SK-N-SH (cell line): ENCODE results near the gene ATP7B. TPM values are rescaled to one million over a fixed set of nuclear protein-coding genes. Genes with fewer than 3 reads are reported as not detected.

Experiments used
- CTCF ChIA-PET: fragments of 300-600, 350-600 bp; formaldehyde crosslinking; extraction: SDS; loops from one replicate; lab custom pipeline; 2021; lab: Yijun Ruan, JAX
- POLR2A ChIA-PET: fragments of 350-600 bp; sonication (Branson Sonifier 250); formaldehyde crosslinking; extraction: SDS; loops from one replicate; lab custom pipeline; 2020; ENCODE audit warnings: antibody characterized with exemption, inconsistent platforms; lab: Yijun Ruan, JAX
- DNase-seq: peaks from one replicate; pipeline ENCODE4 v3.0.0; 2012
- H2AFZ ChIP-seq: fragments of 200-600 bp; sonication (generic); 2 replicates; pipeline ENCODE4 v1.8.1; 2016; ENCODE audit warnings: antibody characterized with exemption, mild to moderate bottlenecking, low read depth
- H3F3A ChIP-seq: fragments of 200-600 bp; sonication (generic); replicated peaks from 2 replicates; pipeline ENCODE3; 2016; ENCODE audit warnings: antibody characterized with exemption, mild to moderate bottlenecking; ENCODE audit not compliant: insufficient read depth
- H3K27ac ChIP-seq, 2 experiments: fragments of 200-500 bp in 1 of 2; fragments of 200-600 bp in 1 of 2; sonication (Bioruptor generic) in 1 of 2; sonication (generic), shearing (Covaris generic) in 1 of 2; 2 replicates each; pipeline versions ENCODE4 v1.5.1 to v1.6.1; 2014 to 2016; ENCODE audit warnings: low read depth in 2 of 2, inconsistent platforms in 1 of 2, low read length in 1 of 2, mild to moderate bottlenecking in 1 of 2, mixed read lengths in 1 of 2
- H3K27me3 ChIP-seq: fragments of 200-600 bp; sonication (generic), shearing (Covaris generic); 2 replicates; pipeline ENCODE4 v1.6.1; 2016; ENCODE audit warnings: mixed run types; ENCODE audit not compliant: insufficient read depth
- H3K36me3 ChIP-seq, 2 experiments: fragments of 200-500 bp in 1 of 2; fragments of 200-600 bp in 1 of 2; sonication (Bioruptor generic) in 1 of 2; sonication (generic) in 1 of 2; replicated peaks in 1 of 2; 2 replicates each; pipeline versions ENCODE3 to v1.5.1; 2014 to 2016; ENCODE audit warnings: low read length in 1 of 2, mild to moderate bottlenecking in 1 of 2; ENCODE audit not compliant: insufficient read depth in 2 of 2, control insufficient read depth in 1 of 2
- H3K4me1 ChIP-seq, 2 experiments: fragments of 200-500 bp in 1 of 2; fragments of 200-600 bp in 1 of 2; sonication (Bioruptor generic) in 1 of 2; sonication (generic), shearing (Covaris generic) in 1 of 2; 2 replicates each; pipeline versions ENCODE4 v1.5.1 to v1.6.1; 2014 to 2016; ENCODE audit warnings: low read depth in 1 of 2, low read length in 1 of 2, mixed run types in 1 of 2; ENCODE audit not compliant: insufficient read depth in 2 of 2, control insufficient read depth in 1 of 2
- H3K4me2 ChIP-seq: fragments of 200-600 bp; sonication (generic), shearing (Covaris generic); 2 replicates; pipeline ENCODE4 v1.6.1; 2017; ENCODE audit warnings: mixed run types
- H3K4me3 ChIP-seq, 2 experiments: fragments of 200-500 bp in 1 of 2; fragments of 200-600 bp in 1 of 2; sonication (Bioruptor generic) in 1 of 2; sonication (generic), shearing (Covaris generic) in 1 of 2; 2 replicates each; pipeline versions ENCODE4 v1.5.1 to v1.8.1; 2014 to 2016; ENCODE audit warnings: low read depth in 2 of 2, inconsistent platforms in 1 of 2, low read length in 1 of 2, mild to moderate bottlenecking in 1 of 2, mixed read lengths in 1 of 2, moderate library complexity in 1 of 2
- H3K79me2 ChIP-seq: fragments of 200-600 bp; sonication (generic); 2 replicates; pipeline ENCODE4 v1.8.1; 2017; ENCODE audit warnings: mild to moderate bottlenecking; ENCODE audit not compliant: insufficient read depth
- H3K9ac ChIP-seq: fragments of 200-600 bp; sonication (generic); 2 replicates; pipeline ENCODE4 v1.6.1; 2017; ENCODE audit warnings: mixed run types
- H3K9me2 ChIP-seq: fragments of 200-600 bp; sonication (generic); 2 replicates; pipeline ENCODE4 v1.6.1; 2017; ENCODE audit warnings: mixed run types
- H3K9me3 ChIP-seq: fragments of 200-600 bp; sonication (generic); 2 replicates; pipeline ENCODE4 v1.6.1; 2017; ENCODE audit warnings: mixed run types, mild to moderate bottlenecking, moderate library complexity
- H4K20me1 ChIP-seq: fragments of 200-600 bp; sonication (generic); 2 replicates; pipeline ENCODE4 v1.6.1; 2017; ENCODE audit warnings: mild to moderate bottlenecking, mixed run types; ENCODE audit not compliant: insufficient read depth
- ELF1 ChIP-seq: IDR thresholded peaks from 2 replicates; pipeline ENCODE4 v1.4.0; 2012
- EP300 ChIP-seq, 2 experiments: IDR thresholded peaks; 2 replicates each; pipeline versions ENCODE4 v1.4.0 to v1.6.1; 2012; ENCODE audit warnings: borderline replicate concordance in 1 of 2, low read depth in 1 of 2, low read length in 1 of 2
- GATA2 ChIP-seq: sonication (generic); formaldehyde crosslinking; IDR thresholded peaks from 2 replicates; pipeline ENCODE4 v1.5.0; 2020; ENCODE audit warnings: mild to moderate bottlenecking, missing genetic modification reagents
- JUND ChIP-seq: IDR thresholded peaks from 2 replicates; pipeline ENCODE4 v1.4.0; 2012
- MAX ChIP-seq: IDR thresholded peaks from 2 replicates; pipeline ENCODE4 v1.4.0; 2012; ENCODE audit warnings: low read depth
- MXI1 ChIP-seq: IDR thresholded peaks from 2 replicates; pipeline ENCODE4 v1.6.1; 2012; ENCODE audit warnings: mild to moderate bottlenecking, low read depth, low read length, improper control_type of control experiment
- NRF1 ChIP-seq: IDR thresholded peaks from 2 replicates; pipeline ENCODE4 v1.6.1; 2012; ENCODE audit warnings: low read depth, mild to moderate bottlenecking, low read length
- PBX3 ChIP-seq: IDR thresholded peaks from 2 replicates; pipeline ENCODE4; 2012
- RAD21 ChIP-seq: IDR thresholded peaks from 2 replicates; pipeline ENCODE4 v1.6.1; 2012; ENCODE audit warnings: mild to moderate bottlenecking, low read length
- SMC3 ChIP-seq: IDR thresholded peaks from 2 replicates; pipeline ENCODE4 v1.6.1; 2012; ENCODE audit warnings: low read depth, low read length, improper control_type of control experiment
- TCF12 ChIP-seq: IDR thresholded peaks from 2 replicates; pipeline ENCODE4 v1.4.0; 2012
- USF2 ChIP-seq: fragments of 150-350 bp; IDR thresholded peaks from 2 replicates; pipeline ENCODE4 v1.6.1; 2017; ENCODE audit warnings: antibody characterized with exemption, low read length, low read depth, borderline replicate concordance
- WGBS: methylation state at CpG from one replicate; pipeline ENCODE4 v1.1.6; 2017; ENCODE audit warnings: low lambda C conversion rate; 5-methylcytosine and 5-hydroxymethylcytosine counted together
- polyA plus RNA-seq, 3 experiments: library from polyadenylated mRNA; depleted of rRNA; stranded (reverse); fragments of >200 nt; gene quantifications; 2 replicates each; pipeline ENCODE4 v1.2.3, GENCODE V29; 2012
- TF ChIP-seq, protein P1 (sequence below): fragments of 150-350 bp; IDR thresholded peaks from 2 replicates; pipeline ENCODE4 v1.6.1; 2016; ENCODE audit warnings: mild to moderate bottlenecking, low read depth, low read length
- TF ChIP-seq, protein P2 (sequence below): fragments of 200-600 bp; sonication (generic); IDR thresholded peaks from 2 replicates; pipeline ENCODE4 v1.6.1; 2017; ENCODE audit warnings: antibody characterized with exemption, mild to moderate bottlenecking, moderate library complexity

ATP7B gene
- polyA plus RNA-seq, 1 of the 3 experiments (the other 2 are of a cell fraction) = 4.4 TPM

GRCh38 chr13:52002361-52002760 lies 8.9 kb downstream of the ATP7B start:
- H2AFZ ChIP-seq = no peak overlapping the region
- H3K36me3 ChIP-seq = no peaks in the 10 kb centered on the region
- no peak overlapping the region for H3K4me3 ChIP-seq
- no peaks in the 10 kb centered on the region for H3K9me3 ChIP-seq
- H3K27me3 ChIP-seq = no peaks in the 10 kb centered on the region
- no peaks in the 10 kb centered on the region for H3K9me2 ChIP-seq
- no peak overlapping the region for H3K27ac ChIP-seq
- no peaks in the 10 kb centered on the region; a peak in 1 of 4 replicates for H3K4me1 ChIP-seq
- no peak for DNase-seq
- ChIA-PET CTCF (interaction anchor here (1.0 to 2.7 kb wide), 3 partner anchors 28 to 139 kb away, joined by 3 to 9 read pairs (median 3); no protein-coding TSS in a partner anchor), POLR2A (no interaction called here)
- no peak overlapping the region for H3K9ac ChIP-seq
- TF ChIP-seq TCF12 = no peak
- TF ChIP-seq EP300 (IDR thresholded peaks at IDR 0.05; ENCODE audit: borderline replicate concordance in 1 of 2, low read depth in 1 of 2, low read length in 1 of 2) = no peak
- no peak for TF ChIP-seq NRF1
- TF ChIP-seq JUND = no peak
- no peak for TF ChIP-seq PBX3
- no peak for TF ChIP-seq GATA2 (CRISPR knock-in tag)
- no peak for TF ChIP-seq MAX
- H3F3A ChIP-seq = no peaks in the 10 kb centered on the region
- H3K79me2 ChIP-seq = no peaks in the 10 kb centered on the region
- WGBS = 57% methylated on average over 4 of the region's 4 CpGs
- H4K20me1 ChIP-seq = no peaks in the 10 kb centered on the region
- no peak overlapping the region for H3K4me2 ChIP-seq

GRCh38 chr13:52001120-52001731 lies 10.0 kb downstream of the ATP7B start:
- Histone ChIP-seq H4K20me1 (no peaks in the 10 kb centered on the region), H3K27ac (no peak overlapping the region), H3K9ac (no peak overlapping the region), H3K79me2 (no peaks in the 10 kb centered on the region), H3F3A (no peaks in the 10 kb centered on the region), H3K4me1 (no peaks in the 10 kb centered on the region; a peak in 1 of 4 replicates), H3K36me3 (no peaks in the 10 kb centered on the region), H3K4me2 (no peak overlapping the region)
- TF ChIP-seq, protein P1, sequence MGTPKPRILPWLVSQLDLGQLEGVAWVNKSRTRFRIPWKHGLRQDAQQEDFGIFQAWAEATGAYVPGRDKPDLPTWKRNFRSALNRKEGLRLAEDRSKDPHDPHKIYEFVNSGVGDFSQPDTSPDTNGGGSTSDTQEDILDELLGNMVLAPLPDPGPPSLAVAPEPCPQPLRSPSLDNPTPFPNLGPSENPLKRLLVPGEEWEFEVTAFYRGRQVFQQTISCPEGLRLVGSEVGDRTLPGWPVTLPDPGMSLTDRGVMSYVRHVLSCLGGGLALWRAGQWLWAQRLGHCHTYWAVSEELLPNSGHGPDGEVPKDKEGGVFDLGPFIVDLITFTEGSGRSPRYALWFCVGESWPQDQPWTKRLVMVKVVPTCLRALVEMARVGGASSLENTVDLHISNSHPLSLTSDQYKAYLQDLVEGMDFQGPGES = no peak
- TF ChIP-seq GATA2 (CRISPR knock-in tag) (no peak), ELF1 (no peak), SMC3 (peak; percentile 55), USF2 (no peak), MXI1 (no peak), RAD21 (peak; percentile 75)
- TF ChIP-seq, protein P2, sequence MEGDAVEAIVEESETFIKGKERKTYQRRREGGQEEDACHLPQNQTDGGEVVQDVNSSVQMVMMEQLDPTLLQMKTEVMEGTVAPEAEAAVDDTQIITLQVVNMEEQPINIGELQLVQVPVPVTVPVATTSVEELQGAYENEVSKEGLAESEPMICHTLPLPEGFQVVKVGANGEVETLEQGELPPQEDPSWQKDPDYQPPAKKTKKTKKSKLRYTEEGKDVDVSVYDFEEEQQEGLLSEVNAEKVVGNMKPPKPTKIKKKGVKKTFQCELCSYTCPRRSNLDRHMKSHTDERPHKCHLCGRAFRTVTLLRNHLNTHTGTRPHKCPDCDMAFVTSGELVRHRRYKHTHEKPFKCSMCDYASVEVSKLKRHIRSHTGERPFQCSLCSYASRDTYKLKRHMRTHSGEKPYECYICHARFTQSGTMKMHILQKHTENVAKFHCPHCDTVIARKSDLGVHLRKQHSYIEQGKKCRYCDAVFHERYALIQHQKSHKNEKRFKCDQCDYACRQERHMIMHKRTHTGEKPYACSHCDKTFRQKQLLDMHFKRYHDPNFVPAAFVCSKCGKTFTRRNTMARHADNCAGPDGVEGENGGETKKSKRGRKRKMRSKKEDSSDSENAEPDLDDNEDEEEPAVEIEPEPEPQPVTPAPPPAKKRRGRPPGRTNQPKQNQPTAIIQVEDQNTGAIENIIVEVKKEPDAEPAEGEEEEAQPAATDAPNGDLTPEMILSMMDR = peak; percentile 72
- TF ChIP-seq, all 33 proteins: peak for 3
- no peaks in the 10 kb centered on the region for H3K9me2 ChIP-seq
- H2AFZ ChIP-seq = no peak overlapping the region
- ChIA-PET CTCF (interaction anchor here (0.5 to 3.8 kb wide), 12 partner anchors 9 to 166 kb away, joined by 3 to 35 read pairs (median 3); partner anchors contain the start of gene NEK5), POLR2A (no interaction called here)
- 61% methylated on average over 3 of the region's 3 CpGs for WGBS
- H3K4me3 ChIP-seq = no peak overlapping the region; a peak in 1 of 4 replicates
- H3K9me3 ChIP-seq = no peaks in the 10 kb centered on the region
- H3K27me3 ChIP-seq = no peaks in the 10 kb centered on the region
- peak; percentile 64 for DNase-seq
